ENCODE measurements around the gene IQCE. TPM values are rescaled to one million over a fixed set of nuclear protein-coding genes. Genes with fewer than 3 reads are reported as not detected.

IQCE gene
- total RNA-seq, 1 donor from 2014 or later = 32.0 TPM

- Histone ChIP-seq H3K4me3 (peak overlapping the region; percentile 77), H3K36me3 (peaks cover 4% of the 10 kb centered on the region), H3K9me3 (no peaks in the 10 kb centered on the region), H3K27me3 (ENCODE audit: low read depth) (no peaks in the 10 kb centered on the region), H3K27ac (peak overlapping the region; percentile 92), H3K4me1 (peaks cover 58% of the 10 kb centered on the region)
- intact Hi-C loops (cut with DNase I) = no loop called here
- ATAC-seq = no peak
- TF ChIP-seq, protein P1, sequence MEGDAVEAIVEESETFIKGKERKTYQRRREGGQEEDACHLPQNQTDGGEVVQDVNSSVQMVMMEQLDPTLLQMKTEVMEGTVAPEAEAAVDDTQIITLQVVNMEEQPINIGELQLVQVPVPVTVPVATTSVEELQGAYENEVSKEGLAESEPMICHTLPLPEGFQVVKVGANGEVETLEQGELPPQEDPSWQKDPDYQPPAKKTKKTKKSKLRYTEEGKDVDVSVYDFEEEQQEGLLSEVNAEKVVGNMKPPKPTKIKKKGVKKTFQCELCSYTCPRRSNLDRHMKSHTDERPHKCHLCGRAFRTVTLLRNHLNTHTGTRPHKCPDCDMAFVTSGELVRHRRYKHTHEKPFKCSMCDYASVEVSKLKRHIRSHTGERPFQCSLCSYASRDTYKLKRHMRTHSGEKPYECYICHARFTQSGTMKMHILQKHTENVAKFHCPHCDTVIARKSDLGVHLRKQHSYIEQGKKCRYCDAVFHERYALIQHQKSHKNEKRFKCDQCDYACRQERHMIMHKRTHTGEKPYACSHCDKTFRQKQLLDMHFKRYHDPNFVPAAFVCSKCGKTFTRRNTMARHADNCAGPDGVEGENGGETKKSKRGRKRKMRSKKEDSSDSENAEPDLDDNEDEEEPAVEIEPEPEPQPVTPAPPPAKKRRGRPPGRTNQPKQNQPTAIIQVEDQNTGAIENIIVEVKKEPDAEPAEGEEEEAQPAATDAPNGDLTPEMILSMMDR (IDR thresholded peaks at IDR 0.05) = peak; percentile 18
- peak; percentile 73 for DNase-seq
Observed at GRCh38 chr7:2520131-2520760, 38.5 kb upstream of the IQCE start.

DNA sequence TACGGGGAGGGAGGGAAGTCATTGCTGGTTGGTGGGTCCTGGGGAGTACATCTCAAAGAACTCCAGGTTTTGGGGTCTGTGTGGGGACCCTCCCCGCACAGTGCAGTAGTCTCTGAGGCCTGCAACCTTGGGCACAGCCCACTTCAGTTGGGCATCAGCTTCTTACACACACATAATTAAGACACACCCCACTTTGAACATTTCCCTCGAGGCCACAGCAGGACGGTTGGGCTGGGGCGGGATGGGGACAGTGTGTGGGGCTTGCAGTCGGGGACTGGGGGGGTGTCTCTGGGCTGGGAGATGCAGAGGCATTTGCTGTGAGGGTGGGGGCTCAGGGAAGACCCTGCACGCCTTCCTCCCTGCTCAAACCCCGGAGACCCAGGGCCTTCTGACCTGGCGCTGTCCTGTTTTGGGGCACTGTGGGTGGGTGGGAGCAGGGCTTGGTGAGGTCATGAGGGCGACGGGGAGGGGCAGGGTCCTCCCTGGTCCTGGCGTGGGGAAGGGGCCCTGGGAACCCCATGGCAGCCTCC is 38.0 kb upstream of the IQCE start:
- Histone ChIP-seq H3K9me3 (no peaks in the 10 kb centered on the region), H3K27me3 (ENCODE audit: low read depth) (no peaks in the 10 kb centered on the region), H3K36me3 (peaks cover 10% of the 10 kb centered on the region), H3K27ac (peak overlapping the region; percentile 92), H3K4me1 (peaks cover 64% of the 10 kb centered on the region), H3K4me3 (peak overlapping the region; percentile 77)
- no peak for ATAC-seq
- intact Hi-C loops (cut with DNase I) = no loop called here
- TF ChIP-seq, protein P1 (IDR thresholded peaks at IDR 0.05) = no peak
- no peak for DNase-seq

DNA sequence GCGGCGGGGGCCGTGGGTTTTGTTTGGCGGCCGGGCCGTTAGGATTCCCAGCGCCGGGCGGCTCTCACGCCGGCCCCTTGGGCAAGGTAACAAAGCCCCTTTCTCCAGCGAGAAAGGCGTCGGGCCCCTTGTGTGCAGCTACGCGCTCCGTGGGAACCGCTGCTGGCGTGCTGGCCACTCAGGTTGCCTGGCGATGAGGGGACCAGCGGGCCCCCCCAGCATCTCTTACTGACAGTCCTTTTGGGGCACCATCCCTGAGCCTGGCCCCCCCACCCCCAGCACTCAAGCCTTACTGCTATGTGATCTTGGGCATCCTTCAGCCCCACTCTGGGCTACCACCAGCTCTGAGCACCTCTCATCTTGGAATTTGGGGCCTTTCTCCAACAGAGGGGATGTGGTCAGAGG is 37.4 kb upstream of the IQCE start:
- peaks cover 15% of the 10 kb centered on the region for H3K36me3 ChIP-seq
- H3K4me3 ChIP-seq = peak overlapping the region; percentile 77
- ATAC-seq (no peak), DNase-seq (no peak)
- TF ChIP-seq, protein P1 (IDR thresholded peaks at IDR 0.05) = no peak
- H3K9me3 ChIP-seq = no peaks in the 10 kb centered on the region
- peaks cover 69% of the 10 kb centered on the region for H3K4me1 ChIP-seq
- peak overlapping the region; percentile 92 for H3K27ac ChIP-seq
- intact Hi-C loops (cut with DNase I) = no loop called here
- no peaks in the 10 kb centered on the region for H3K27me3 ChIP-seq (ENCODE audit: low read depth)

- peak overlapping the region; percentile 92 for H3K27ac ChIP-seq
- ATAC-seq = peak; percentile 1
- H3K4me1 ChIP-seq = peaks cover 77% of the 10 kb centered on the region
- peaks cover 23% of the 10 kb centered on the region for H3K36me3 ChIP-seq
- H3K27me3 ChIP-seq (ENCODE audit: low read depth) = no peaks in the 10 kb centered on the region
- H3K9me3 ChIP-seq = no peaks in the 10 kb centered on the region
- intact Hi-C loops (cut with DNase I) = no loop called here
- TF ChIP-seq, protein P1 (IDR thresholded peaks at IDR 0.05) = no peak
- H3K4me3 ChIP-seq = peak overlapping the region; percentile 77
- DNase-seq = peak; percentile 74
Observed at GRCh38 chr7:2521952-2522591, 36.7 kb upstream of the IQCE start.

- TF ChIP-seq, protein P1 (IDR thresholded peaks at IDR 0.05) = no peak
- ATAC-seq (no peak), DNase-seq (no peak)
- Histone ChIP-seq H3K27ac (peak overlapping the region; percentile 92), H3K36me3 (peaks cover 30% of the 10 kb centered on the region), H3K27me3 (ENCODE audit: low read depth) (no peaks in the 10 kb centered on the region), H3K4me1 (peaks cover 85% of the 10 kb centered on the region), H3K9me3 (no peaks in the 10 kb centered on the region), H3K4me3 (peak overlapping the region; percentile 77)
- intact Hi-C loops (cut with DNase I) = no loop called here
Observed at GRCh38 chr7:2522780-2523433, 35.9 kb upstream of the IQCE start.
